Measurements from ENCODE around the gene USP15. TPM values are rescaled to one million over a fixed set of nuclear protein-coding genes. Genes with fewer than 3 reads are reported as not detected.

The USP15 gene
- polyA plus RNA-seq (ENCODE audit: insufficient read length in 4 of 4): 10 to 100 TPM; 46.8 to 51.5 (median 50.0) TPM

DNA sequence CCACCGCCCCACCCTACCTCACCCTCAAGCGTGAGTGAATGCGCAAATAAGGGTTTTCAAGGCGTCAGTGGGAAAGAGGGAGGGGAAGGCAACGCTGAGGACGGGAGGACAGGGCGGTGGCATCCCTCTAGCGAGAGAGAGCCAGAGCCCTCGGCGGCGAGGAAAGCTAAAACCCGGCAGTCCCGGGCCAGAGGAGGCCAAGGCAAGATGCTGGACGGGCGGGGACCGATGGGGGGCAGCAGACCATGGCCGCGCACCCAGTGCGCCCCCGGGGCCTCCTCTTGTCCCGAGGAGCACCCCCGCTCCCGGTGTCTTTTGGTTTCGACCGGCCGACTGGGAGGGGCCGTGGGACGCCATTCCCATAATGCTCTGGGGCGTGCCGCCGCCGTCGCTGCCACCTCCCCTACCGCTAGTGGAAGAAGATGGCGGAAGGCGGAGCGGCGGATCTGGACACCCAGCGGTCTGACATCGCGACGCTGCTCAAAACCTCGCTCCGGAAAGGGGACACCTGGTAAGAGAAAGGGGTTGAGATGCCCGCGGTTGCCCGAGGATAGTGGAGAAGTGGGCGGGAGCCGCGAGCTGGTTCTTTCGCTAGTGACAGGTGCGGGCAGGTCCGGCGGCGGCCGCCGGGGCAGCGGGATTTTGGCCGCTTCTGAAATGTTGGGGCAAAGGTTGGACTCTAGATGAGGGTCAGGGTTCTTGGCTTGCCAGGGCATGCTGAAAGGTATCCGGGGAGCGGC is at the start of gene USP15:
TSS of gene USP15 (plus strand) at position 412 of the 740 bp plus-strand sequence. CDS start at position 423, 11 bp downstream.
- peak; percentile 95 for DNase-seq (ENCODE audit: low read depth in 4 of 4, low spot score in 3 of 4)

DNA sequence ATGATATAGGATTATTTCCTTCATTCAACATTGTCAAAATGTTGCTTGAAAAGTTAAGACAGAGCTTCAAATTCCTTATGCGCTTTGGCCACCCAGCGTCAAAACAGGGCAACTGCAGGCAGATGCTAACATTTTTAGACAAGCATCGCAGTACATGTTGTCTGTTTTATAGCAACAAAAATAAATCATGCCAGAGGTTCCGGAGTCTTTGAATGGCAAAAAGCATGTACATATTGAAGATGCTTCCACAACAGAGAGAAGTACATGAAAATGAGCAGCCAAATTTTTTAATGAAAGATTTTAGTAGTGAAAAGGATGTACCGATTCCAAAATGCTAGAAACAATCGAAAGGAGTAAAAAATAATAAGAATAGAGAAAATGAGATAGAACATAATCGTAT is 49.8 kb upstream of the USP15 start:
- no peak for DNase-seq (ENCODE audit: low read depth in 4 of 4, low spot score in 3 of 4)

DNA sequence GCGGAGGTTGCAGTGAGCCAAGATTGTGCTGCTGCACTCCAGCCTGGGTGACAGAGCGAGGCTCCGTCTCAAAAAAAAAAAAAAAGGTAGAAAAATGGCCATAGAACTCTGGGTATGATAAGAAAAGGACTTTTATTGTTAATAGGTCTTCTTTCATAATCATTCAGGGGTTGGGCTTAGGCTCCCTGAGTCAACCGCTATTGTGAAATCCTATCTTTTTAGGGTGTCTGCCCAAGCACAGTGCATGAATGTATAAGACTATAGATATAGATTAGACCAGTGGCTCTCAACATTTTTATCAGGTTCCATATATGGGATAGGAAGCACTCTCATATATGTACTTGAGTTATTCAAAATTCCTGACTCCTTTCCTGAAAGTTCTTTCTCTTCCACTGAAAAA is 48.7 kb upstream of the USP15 start:
- no peak for DNase-seq (ENCODE audit: low read depth in 4 of 4, low spot score in 3 of 4)

DNA sequence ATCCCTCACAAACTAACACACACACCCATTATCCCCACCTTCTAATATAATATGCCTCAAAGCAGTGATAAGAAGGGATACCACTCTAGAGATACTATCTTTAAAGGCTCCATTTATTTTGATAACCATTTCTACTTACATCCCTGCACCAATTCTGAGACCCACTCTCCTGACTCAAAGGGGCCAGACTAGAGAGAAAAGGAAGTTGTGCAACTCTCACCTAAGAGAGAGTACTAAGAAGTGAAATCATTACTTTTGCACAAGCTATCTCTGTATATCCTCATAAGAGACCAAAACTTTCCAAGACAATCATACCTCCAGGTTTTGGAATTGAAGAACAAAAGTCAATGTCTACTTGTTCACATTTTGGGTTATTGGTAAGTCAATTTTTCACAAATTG is 45.4 kb upstream of the USP15 start:
- no peak for DNase-seq (ENCODE audit: low read depth in 4 of 4, low spot score in 3 of 4)

DNA sequence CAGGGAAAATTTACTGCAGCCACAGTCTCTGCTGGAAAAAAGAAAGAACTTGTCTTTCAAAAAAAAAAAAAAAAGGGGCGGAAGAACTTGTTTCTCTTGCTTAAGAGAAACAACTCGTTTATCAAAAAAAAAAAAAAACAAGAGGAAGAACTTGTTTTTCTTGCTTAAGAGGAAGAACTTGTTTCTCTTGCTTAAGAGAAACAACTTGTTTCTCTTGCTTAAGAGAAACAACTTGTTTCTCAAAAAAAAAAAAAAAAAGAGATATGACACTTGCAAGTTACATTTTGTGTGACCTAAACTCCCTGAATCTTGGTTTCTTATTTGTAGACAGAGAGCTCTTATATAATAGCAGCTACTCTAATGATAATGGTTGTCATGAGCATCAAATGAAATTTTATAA is 44.7 kb upstream of the USP15 start:
- peak in 1 of 4 donors; percentile 7 for DNase-seq (ENCODE audit: low read depth in 4 of 4, low spot score in 3 of 4)

DNA sequence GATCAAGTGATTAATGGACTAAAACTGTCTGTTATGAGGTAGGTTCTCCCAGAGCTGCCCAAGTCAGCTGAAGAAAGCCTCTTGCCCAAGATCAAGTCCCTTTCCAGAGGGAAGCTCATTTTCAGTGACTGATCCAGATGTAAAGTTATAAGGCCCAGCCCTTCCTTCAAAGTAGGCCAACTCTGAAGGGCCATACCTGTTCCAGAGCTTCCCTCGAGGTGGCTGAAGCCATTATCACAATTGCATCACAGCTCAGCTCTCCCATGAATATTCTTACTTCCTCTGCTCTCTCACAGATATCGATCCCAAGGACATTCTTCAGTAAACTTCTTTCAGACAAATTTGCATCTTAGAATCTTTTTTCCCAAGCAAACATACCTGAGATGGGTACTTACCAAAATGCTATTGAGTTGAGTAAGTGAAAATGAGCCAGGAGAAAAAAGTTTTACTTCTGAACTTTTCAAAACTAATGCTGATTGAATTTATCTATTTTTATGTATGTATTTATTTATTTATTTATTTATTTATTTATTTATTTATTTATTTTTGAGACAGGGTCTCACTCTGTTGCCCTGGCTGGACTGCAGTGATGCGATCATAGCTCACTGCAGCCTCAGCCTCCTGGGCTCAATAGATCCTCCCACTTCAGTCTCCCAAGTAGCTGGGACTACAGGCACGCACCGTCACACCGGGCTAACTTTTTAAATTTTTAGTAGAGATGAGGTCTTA is 42.6 kb upstream of the USP15 start:
- no peak for DNase-seq (ENCODE audit: low read depth in 4 of 4, low spot score in 3 of 4)

DNA sequence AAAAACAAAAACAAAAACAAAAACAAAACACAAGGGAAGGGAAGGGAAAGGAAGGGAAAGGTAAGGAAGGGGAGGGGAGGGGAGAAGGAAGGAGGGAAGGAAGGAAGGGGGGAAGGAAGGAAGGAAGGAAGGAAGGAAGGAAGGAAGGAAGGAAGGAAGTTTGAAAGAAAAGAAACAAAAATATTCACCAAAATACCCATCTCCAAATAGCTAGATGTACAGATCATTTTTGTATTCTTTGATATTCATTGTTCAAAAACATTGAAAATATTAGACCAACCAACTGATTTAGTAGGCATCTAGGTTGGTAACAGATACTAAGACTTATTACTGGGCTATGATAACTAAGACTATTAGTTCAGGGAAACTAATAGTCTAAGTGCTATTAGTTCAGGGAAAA is 39.1 kb upstream of the USP15 start:
- DNase-seq (ENCODE audit: low read depth in 4 of 4, low spot score in 3 of 4): no peak

DNA sequence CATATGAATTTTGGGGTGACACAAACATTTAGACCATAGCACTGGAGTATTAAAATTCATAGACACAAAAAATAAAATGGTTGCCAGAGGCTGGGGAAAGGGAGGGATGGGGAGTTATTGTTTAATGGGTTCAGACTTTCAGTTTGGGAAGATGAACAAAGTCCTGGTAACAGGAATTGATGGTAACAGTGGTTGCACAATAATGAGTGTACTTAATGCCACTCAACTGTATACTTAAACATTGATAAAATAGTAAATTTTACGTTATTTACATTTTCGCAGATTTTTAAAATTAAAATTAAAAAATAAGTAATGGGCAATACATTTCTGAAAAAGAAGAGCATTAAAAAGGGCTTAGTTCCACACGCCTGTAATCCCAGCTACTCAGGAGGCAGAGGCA is 35.6 kb upstream of the USP15 start:
- no peak for DNase-seq (ENCODE audit: low read depth in 4 of 4, low spot score in 3 of 4)

DNA sequence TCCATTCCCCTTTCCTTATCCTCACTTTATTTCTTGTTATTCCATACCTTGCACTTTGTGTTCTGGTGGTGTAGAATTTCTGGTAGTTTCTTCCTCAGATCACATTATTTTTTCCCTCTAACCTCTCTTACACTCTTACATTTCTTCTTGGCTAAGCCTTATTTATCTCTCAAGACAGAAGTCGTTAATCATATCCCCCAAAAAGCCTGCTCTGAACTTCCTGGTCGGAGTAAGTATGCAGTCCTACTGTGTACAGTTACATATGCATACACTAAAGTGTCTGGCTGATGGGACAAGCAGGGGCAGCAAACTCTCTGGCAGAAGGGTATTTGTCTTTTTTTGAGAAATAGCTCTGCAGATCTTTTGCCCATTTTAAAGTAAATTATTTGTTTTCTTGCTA is 33.1 kb upstream of the USP15 start:
- DNase-seq (ENCODE audit: low read depth in 4 of 4, low spot score in 3 of 4): no peak

DNA sequence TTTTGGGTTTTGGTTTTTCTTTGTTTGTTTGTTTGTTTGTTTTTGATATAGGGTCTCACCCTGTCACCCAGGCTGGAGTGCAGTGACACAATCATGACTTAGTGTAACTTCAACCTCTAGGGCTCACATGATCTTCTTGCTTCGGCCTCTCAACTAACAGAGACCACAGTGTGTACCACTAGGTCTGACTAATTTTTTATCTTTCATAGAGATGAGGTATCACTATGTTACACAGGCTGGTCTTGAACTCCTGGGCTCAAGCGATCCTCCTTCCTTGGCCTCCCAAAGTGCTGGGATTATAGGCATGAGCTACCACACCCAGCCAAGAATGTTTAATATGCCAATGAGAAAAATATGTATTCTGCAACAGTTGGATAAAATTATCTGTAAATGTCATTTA is 29.6 kb upstream of the USP15 start:
- DNase-seq (ENCODE audit: low read depth in 4 of 4, low spot score in 3 of 4): no peak

DNA sequence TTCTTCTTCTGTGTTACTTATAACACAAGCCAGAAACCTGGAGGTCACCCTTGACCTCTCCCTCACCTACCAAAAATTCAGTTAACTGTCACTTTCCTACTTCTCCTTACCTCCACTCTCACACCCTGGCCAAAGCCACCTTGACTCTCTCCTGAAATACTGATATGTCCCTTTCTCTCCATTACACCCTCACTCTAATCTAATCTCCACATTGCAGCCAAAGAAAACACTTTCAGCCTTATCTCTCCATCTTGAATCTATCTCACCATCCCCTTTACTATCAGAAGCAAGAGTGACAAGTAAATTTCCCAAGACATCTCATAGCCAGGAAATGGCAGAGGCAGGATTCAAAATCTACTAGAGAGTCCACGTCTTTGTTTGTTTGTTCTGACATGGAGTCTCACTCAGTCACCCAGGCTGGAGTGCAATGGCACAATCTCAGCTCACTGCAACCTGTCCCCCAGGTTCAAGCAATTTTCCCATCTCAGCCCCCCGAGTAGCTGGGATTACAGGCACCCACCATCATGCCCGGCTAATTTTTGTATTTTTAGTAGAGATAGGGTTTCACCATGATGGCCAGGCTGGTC is 28.0 kb upstream of the USP15 start:
- no peak for DNase-seq (ENCODE audit: low read depth in 4 of 4, low spot score in 3 of 4)

DNA sequence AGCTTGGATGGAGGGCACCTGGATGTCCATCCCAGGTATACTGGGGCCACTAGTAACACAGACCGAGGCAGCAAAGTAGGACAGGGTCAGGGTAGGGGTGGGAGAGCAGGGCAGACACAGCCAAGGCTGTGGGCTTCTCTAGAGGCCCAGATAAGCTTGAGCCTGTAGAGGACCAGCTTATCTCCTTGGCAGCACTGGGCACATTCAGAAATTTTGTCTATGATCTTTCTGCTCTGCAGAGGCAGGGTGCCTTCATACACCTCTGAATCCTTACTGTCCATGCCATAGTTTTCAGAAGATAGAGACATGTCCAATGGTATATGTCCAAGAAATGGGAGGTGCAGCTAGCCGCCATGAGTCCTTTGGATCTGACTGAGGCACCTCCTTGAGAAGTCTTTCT is 26.4 kb upstream of the USP15 start:
- no peak for DNase-seq (ENCODE audit: low read depth in 4 of 4, low spot score in 3 of 4)

DNA sequence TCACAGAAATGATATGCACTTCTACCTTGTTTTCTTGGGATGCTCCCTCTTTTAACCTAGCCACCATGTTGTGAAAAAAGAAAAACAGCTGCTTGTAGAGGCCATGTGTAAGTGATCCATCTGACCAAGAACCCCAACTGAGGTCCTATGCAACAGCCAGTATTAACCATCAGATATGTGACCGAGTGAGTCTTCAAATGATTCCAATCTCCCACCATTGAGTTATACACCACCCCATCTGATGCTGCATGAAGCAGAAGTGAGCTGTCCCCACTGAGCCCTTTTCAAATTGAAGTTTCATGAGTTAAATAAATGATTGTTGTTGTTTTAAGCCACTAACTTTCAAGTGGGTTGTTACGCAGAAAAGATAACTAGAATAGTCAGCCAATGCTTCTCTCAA is 20.6 kb upstream of the USP15 start:
- DNase-seq (ENCODE audit: low read depth in 4 of 4, low spot score in 3 of 4): no peak

DNA sequence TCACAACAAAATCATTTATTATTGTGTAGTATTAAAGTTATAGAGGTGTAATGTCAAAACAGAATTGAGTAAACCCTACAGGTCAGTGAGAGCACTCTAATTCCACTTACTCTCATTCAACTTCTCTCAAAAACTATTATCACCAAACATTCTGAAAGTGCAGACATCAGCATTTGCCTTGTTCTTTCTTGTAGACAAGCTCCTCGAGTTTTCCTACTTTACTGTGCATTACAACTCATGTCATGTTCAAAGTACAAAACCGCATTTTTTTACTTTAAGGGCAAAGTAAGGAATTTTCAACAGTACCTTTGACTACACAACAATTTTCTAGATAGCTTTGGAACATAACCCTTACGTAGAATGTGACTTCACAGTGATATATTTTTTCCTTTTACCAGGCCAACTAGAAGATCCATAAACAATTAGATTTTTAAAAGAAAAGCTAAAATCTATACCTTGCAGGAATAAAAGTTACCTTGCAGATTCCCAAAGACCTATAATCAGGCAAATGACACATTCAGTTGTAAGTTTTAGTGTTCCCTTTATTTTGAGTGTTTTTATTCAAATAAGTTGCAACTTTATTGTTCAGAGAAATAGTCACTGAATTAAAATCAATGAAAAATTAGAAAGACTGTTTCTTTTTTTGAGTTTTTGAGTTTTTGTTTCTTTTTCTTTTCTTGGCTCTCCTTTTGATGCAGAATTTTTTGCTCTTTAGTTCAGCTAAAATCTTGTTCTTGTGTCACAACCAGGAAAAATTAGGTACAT is 12.7 kb upstream of the USP15 start:
- DNase-seq (ENCODE audit: low read depth in 4 of 4, low spot score in 3 of 4): no peak

DNA sequence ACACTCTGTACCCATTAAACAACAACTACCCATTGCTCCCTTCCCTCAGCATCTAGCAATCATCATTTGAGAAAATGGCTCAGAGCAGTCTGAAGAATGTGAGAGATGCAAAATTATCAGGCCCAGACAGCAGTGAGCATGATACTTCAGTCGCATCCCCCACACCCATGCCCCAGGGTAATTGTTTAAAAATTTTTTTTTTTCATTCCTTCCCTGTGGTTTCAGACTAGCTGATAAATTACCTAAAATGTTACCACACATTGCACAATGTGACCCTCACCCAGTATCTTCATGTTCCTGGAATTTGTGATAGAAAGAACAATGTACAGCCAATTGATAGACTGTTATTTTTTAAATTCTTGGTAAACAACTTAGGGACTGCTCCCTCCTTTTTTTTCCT is 11.3 kb upstream of the USP15 start:
- DNase-seq (ENCODE audit: low read depth in 4 of 4, low spot score in 3 of 4): no peak

DNA sequence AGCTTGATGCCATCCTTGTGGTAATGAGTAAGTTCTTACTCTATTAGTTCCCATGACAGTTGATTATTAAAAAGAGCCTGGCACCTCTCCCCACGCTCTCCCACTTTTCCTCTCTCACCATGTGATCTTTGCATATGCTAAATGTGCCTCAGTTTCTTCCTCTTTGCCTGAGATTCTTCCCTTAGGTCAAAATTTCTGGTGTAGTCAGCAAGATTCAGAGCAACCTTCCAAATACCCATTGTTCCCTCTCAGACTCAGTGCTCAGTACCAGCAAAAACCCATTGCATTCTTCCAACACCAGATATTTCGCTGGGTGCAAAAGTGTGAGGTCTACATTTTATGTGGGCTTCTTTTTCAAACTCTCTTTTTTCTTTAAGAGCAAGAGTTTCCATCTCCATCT is 10.8 kb upstream of the USP15 start:
- DNase-seq (ENCODE audit: low read depth in 4 of 4, low spot score in 3 of 4): no peak

DNA sequence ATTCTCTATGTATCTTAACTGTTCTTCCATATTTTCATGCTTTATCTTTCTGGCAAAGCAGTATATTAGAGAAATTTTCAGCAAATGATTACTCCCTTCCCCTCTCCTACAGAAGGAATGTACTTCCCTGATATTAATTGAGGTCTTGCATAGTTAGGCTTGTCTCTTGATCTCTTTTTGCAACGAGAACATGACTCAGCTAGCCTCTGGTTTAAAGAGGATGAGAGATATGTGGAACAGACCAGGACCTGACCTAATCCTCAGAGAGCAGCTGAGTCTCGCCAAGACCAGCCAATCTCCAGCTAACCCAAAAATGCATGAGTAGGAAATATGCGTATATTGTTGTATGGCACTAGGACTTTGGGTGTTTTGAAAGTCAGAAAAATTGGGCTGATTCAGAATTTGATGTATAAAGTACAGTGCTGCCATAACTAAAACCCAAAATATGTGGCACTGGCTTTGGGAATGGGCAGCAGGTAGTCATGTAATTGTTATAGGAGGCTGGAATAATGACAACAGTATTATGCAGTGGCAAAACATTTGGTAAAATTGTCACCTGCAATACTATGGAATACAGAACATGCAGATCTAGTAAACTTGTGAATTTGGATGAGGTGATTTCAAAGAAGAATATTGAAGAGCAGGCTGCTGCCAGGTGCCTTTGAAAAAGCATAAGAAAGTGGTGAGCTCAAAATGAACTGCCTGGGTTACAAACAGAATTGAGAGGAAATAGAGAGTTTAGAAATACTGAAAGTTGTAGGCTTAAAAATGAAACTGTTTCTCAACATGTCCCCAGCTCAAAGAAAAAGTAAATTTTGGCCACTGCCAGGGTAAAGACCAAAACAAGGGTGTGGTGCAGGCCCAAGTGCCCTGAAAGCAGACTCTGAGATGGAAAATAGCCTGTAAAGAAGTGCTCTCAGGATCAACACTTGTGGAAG is 9.3 kb upstream of the USP15 start:
- no peak for DNase-seq (ENCODE audit: low read depth in 4 of 4, low spot score in 3 of 4)

DNA sequence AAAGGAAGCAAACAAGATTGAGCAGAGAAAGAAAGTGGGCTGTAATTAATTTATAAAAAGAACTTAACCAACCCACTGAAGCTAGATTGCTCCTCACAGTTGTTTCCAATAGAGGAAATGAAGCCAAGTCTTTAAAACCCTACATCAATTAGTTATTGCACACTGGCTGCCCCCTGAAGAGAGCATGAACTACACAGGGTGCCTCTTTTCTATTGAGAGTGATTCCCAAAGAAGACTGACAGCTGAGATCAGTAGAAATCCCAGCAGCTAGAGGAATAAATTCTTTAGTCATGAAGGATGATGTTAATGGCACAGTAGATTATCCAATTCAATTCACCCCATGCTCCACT is 8.6 kb upstream of the USP15 start:
- DNase-seq (ENCODE audit: low read depth in 4 of 4, low spot score in 3 of 4): no peak

DNA sequence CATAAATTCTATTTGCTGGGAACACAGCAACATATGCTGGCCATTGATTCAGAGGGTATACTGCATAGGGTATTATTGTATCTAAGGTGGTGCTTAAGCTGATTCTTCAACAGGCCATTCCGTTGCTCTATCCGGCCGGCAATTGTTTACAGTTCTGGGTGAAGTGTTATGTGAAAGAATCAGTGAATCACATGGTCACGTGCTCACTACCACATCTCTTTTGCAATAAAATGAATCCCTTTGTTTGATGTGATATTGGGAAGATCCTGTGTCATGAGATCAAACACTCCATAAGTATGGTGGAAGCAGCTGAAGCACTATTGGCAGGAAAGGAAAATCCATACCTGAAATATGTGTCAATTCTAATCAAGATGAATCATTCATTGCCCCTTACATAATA is 7.6 kb upstream of the USP15 start:
- DNase-seq (ENCODE audit: low read depth in 4 of 4, low spot score in 3 of 4): no peak

DNA sequence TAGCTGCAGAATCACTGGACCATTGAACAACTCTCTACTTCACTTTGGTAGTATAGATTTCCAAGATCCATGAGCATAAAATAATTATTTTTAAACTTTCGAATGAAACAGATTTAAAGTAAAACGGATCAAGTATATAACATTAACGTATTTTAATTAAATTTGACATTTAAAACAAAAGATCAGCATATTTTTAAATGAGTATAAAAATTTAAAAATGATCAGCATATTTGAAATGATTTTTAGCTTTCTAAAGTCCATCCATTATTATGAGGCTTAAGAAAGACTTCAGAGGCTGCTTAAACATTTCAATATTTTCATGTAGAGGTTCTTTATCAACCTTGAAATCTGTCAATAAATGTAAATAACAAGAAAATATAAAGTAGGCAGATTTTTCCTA is 5.2 kb upstream of the USP15 start:
- DNase-seq (ENCODE audit: low read depth in 4 of 4, low spot score in 3 of 4): no peak
